ENCODE data around the gene TRIM37. TPM values are rescaled to one million over a fixed set of nuclear protein-coding genes. Genes with fewer than 3 reads are reported as not detected.
"Not testable (repeated sequence)": the region's sequence is repeated elsewhere in the genome, so short reads cannot be mapped to it uniquely, and the experiment has no call there.

The TRIM37 gene
- total RNA-seq, 1 donor from 2014 or later, result 43.9 TPM

- H3K9me3 Mint-ChIP-seq (ENCODE audit: low read depth), result peaks cover 10% of the 10 kb centered on the region
- peak overlapping the region; percentile 55 for H3K27ac Mint-ChIP-seq (ENCODE audit: unreplicated experiment)
- H3K36me3 Mint-ChIP-seq (ENCODE audit: low read depth), result no peaks in the 10 kb centered on the region
- H3K27me3 Mint-ChIP-seq (ENCODE audit: low read depth), result no peaks in the 10 kb centered on the region
- no peak for TF ChIP-seq CTCF (IDR thresholded peaks at IDR 0.05)
- no peak for DNase-seq (ENCODE audit: low spot score)
- no peak overlapping the region for H3K4me3 Mint-ChIP-seq (ENCODE audit: unreplicated experiment)
- peaks cover 10% of the 10 kb centered on the region for H3K4me1 Mint-ChIP-seq (ENCODE audit: low read depth)
Measured at GRCh38 chr17:58956997-58957724, 149.5 kb downstream of the TRIM37 start.

- H3K4me3 Mint-ChIP-seq (ENCODE audit: unreplicated experiment); H3K27ac Mint-ChIP-seq (ENCODE audit: unreplicated experiment); DNase-seq (ENCODE audit: low spot score); H3K27me3 Mint-ChIP-seq (ENCODE audit: low read depth); H3K4me1 Mint-ChIP-seq (ENCODE audit: low read depth): not testable (repeated sequence)
- Mint-ChIP-seq H3K9me3 (ENCODE audit: low read depth) (peaks cover 29% of the 10 kb centered on the region), H3K36me3 (ENCODE audit: low read depth) (peaks cover 16% of the 10 kb centered on the region)
Measured at GRCh38 chr17:58954358-58954757, 152.3 kb downstream of the TRIM37 start.

- H3K27ac Mint-ChIP-seq (ENCODE audit: unreplicated experiment), result no peak overlapping the region
- DNase-seq (ENCODE audit: low spot score), result no peak
- no peak for TF ChIP-seq CTCF (IDR thresholded peaks at IDR 0.05)
- peaks cover 6% of the 10 kb centered on the region for H3K4me1 Mint-ChIP-seq (ENCODE audit: low read depth)
- H3K4me3 Mint-ChIP-seq (ENCODE audit: unreplicated experiment), result no peak overlapping the region
- H3K36me3 Mint-ChIP-seq (ENCODE audit: low read depth), result peaks cover 22% of the 10 kb centered on the region
- H3K27me3 Mint-ChIP-seq (ENCODE audit: low read depth), result no peaks in the 10 kb centered on the region
- peaks cover 33% of the 10 kb centered on the region for H3K9me3 Mint-ChIP-seq (ENCODE audit: low read depth)
Measured at GRCh38 chr17:58947824-58948223, 158.9 kb downstream of the TRIM37 start.

GRCh38 chr17:58947411-58947810, 159.3 kb downstream of the TRIM37 start:
- peaks cover 33% of the 10 kb centered on the region for H3K9me3 Mint-ChIP-seq (ENCODE audit: low read depth)
- no peak overlapping the region for H3K27ac Mint-ChIP-seq (ENCODE audit: unreplicated experiment)
- H3K27me3 Mint-ChIP-seq (ENCODE audit: low read depth), result no peaks in the 10 kb centered on the region
- H3K36me3 Mint-ChIP-seq (ENCODE audit: low read depth), result peaks cover 22% of the 10 kb centered on the region
- no peak overlapping the region for H3K4me3 Mint-ChIP-seq (ENCODE audit: unreplicated experiment)
- no peak for TF ChIP-seq CTCF (IDR thresholded peaks at IDR 0.05)
- peaks cover 6% of the 10 kb centered on the region for H3K4me1 Mint-ChIP-seq (ENCODE audit: low read depth)
- DNase-seq (ENCODE audit: low spot score), result no peak

GRCh38 chr17:58944166-58944565, 162.5 kb downstream of the TRIM37 start:
- TF ChIP-seq CTCF (IDR thresholded peaks at IDR 0.05), result no peak
- Mint-ChIP-seq H3K27me3 (ENCODE audit: low read depth) (no peaks in the 10 kb centered on the region), H3K9me3 (ENCODE audit: low read depth) (peaks cover 13% of the 10 kb centered on the region), H3K4me3 (ENCODE audit: unreplicated experiment) (no peak overlapping the region), H3K4me1 (ENCODE audit: low read depth) (peaks cover 6% of the 10 kb centered on the region), H3K36me3 (ENCODE audit: low read depth) (peaks cover 3% of the 10 kb centered on the region), H3K27ac (ENCODE audit: unreplicated experiment) (no peak overlapping the region)
- DNase-seq (ENCODE audit: low spot score), result no peak

- H3K27ac Mint-ChIP-seq (ENCODE audit: unreplicated experiment), result no peak overlapping the region
- no peak overlapping the region for H3K4me3 Mint-ChIP-seq (ENCODE audit: unreplicated experiment)
- H3K27me3 Mint-ChIP-seq (ENCODE audit: low read depth), result no peaks in the 10 kb centered on the region
- TF ChIP-seq CTCF (IDR thresholded peaks at IDR 0.05), result no peak
- H3K4me1 Mint-ChIP-seq (ENCODE audit: low read depth), result no peaks in the 10 kb centered on the region
- H3K36me3 Mint-ChIP-seq (ENCODE audit: low read depth), result no peaks in the 10 kb centered on the region
- no peak for DNase-seq (ENCODE audit: low spot score)
- H3K9me3 Mint-ChIP-seq (ENCODE audit: low read depth), result no peaks in the 10 kb centered on the region
Measured at GRCh38 chr17:58936295-58936694, 170.4 kb downstream of the TRIM37 start.
